K562 (cell line): ENCODE measurements around the gene BRMS1. TPM values are rescaled to one million over a fixed set of nuclear protein-coding genes. Genes with fewer than 3 reads are reported as not detected.

Source experiments
- ATAC-seq: fragments of 200-7000 bp; cut with Tn5 transposase; 3 replicates; pipeline ENCODE4 v1.9.1; 2020; ENCODE audit warnings: moderate library complexity
- Bru-seq: library from RNA; stranded (reverse); fragments of 400-500 nt; gene quantifications from one replicate; lab custom pipeline; 2021; lab: Mats Ljungman, UMichigan
- BruChase-seq, 2 experiments: library from RNA; stranded (reverse); fragments of 400-500 nt; gene quantifications; one replicate each; lab custom pipeline; 2021; lab: Mats Ljungman, UMichigan
- BruUV-seq: library from RNA; stranded (reverse); fragments of 400-500 nt; replicated peaks from 2 replicates; lab custom pipeline; 2021; lab: Mats Ljungman, UMichigan
- CTCF ChIA-PET: fragments of 300-600 bp; formaldehyde crosslinking; extraction: SDS; loops from one replicate; lab custom pipeline; 2021; ENCODE audit warnings: low intra/inter-chr PET ratio; lab: Yijun Ruan, JAX
- POLR2A ChIA-PET: fragments of 300-600, 350-650 bp; sonication (Branson Sonifier 250); formaldehyde crosslinking; extraction: SDS; loops from one replicate; lab custom pipeline; 2021; ENCODE audit warnings: antibody characterized with exemption, inconsistent platforms; lab: Yijun Ruan, JAX
- DNase-seq, 4 experiments: peaks; one replicate each; pipeline versions ENCODE4 v3.0.0 to v3.0.0-alpha.2; 2011 to 2018; ENCODE audit warnings: low spot score in 3 of 4, mixed read lengths in 3 of 4; ENCODE audit errors: extremely low read depth in 1 of 4
- FAIRE-seq: peaks from 2 replicates; lab custom pipeline; 2011; peaks lifted over from hg19 to GRCh38; lab: Jason Lieb, UNC
- H2AFZ ChIP-seq: 2 replicates; pipeline ENCODE4 v1.6.0; 2011; ENCODE audit warnings: low read depth, low read length, control low read depth, inconsistent platforms
- H3K27ac ChIP-seq: fragments of 200-600 bp; 3 replicates; pipeline ENCODE4 v1.8.0; 2011; ENCODE audit warnings: low read depth, mild to moderate bottlenecking, control low read depth, inconsistent platforms, low read length, moderate library complexity, mixed read lengths; ENCODE audit errors: extremely low read depth
- H3K27me3 ChIP-seq, 2 experiments: fragments of 300-600 bp in 1 of 2; 2 replicates in 1 of 2; 3 replicates in 1 of 2; pipeline versions ENCODE4 v1.6.0 to v1.8.0; 2011; ENCODE audit warnings: inconsistent platforms in 2 of 2, low read length in 2 of 2, mild to moderate bottlenecking in 1 of 2, mixed read lengths in 1 of 2, moderate library complexity in 1 of 2; ENCODE audit not compliant: control insufficient read depth in 2 of 2, insufficient read depth in 2 of 2
- H3K36me3 ChIP-seq: fragments of 300-600 bp; 3 replicates; pipeline ENCODE4 v1.8.0; 2011; ENCODE audit warnings: mild to moderate bottlenecking, low read length, inconsistent platforms; ENCODE audit not compliant: control insufficient read depth, insufficient read depth
- H3K4me1 ChIP-seq, 2 experiments: fragments of 200-600 bp in 1 of 2; replicated peaks in 1 of 2; 2 replicates in 1 of 2; 3 replicates in 1 of 2; pipeline versions ENCODE4 v1.5.1 to v1.8.0; 2011; ENCODE audit warnings: inconsistent platforms in 2 of 2, low read length in 2 of 2, mild to moderate bottlenecking in 1 of 2, mixed read lengths in 1 of 2, moderate library complexity in 1 of 2; ENCODE audit not compliant: control insufficient read depth in 2 of 2, insufficient read depth in 2 of 2
- H3K4me2 ChIP-seq: 2 replicates; pipeline ENCODE4 v1.6.1; 2011; ENCODE audit warnings: low read length, control low read depth, inconsistent platforms, mixed read lengths; ENCODE audit not compliant: insufficient read depth
- H3K4me3 ChIP-seq: fragments of 200-600 bp; sonication (generic), shearing (Covaris generic); 2 replicates; pipeline ENCODE4 v1.5.1; 2016; ENCODE audit warnings: control low read depth, inconsistent platforms
- H3K79me2 ChIP-seq: fragments of 200-600 bp; 3 replicates; pipeline ENCODE4 v1.8.0; 2011; ENCODE audit warnings: low read length, inconsistent platforms; ENCODE audit not compliant: control insufficient read depth, insufficient read depth
- H3K9ac ChIP-seq, 2 experiments: 2 replicates each; pipeline versions ENCODE4 v1.6.0 to v1.6.1; 2011; ENCODE audit warnings: low read depth in 2 of 2, low read length in 2 of 2, control low read depth in 1 of 2, inconsistent platforms in 1 of 2, mild to moderate bottlenecking in 1 of 2, mixed read lengths in 1 of 2; ENCODE audit not compliant: insufficient read depth in 1 of 2
- H3K9me1 ChIP-seq: one replicate; pipeline ENCODE4 v1.6.0; 2011; ENCODE audit warnings: inconsistent platforms, mild to moderate bottlenecking, low read length, moderate library complexity; ENCODE audit not compliant: control insufficient read depth, insufficient read depth
- H3K9me3 ChIP-seq: replicated peaks from 2 replicates; pipeline ENCODE4 v1.5.1; 2011; ENCODE audit warnings: low read depth, low read length, inconsistent platforms; ENCODE audit not compliant: control insufficient read depth, insufficient read depth
- H4K20me1 ChIP-seq: replicated peaks from 2 replicates; pipeline ENCODE4 v1.6.1; 2011; ENCODE audit warnings: low read length, inconsistent platforms, mixed read lengths; ENCODE audit not compliant: control insufficient read depth, insufficient read depth
- ATF1 ChIP-seq, 2 experiments: fragments of 450-650 bp in 1 of 2; IDR thresholded peaks; 2 replicates each; pipeline ENCODE4 v1.6.1; 2016; ENCODE audit warnings: missing compliant biosample characterization in 1 of 2, missing genetic modification characterization in 1 of 2
- CREM ChIP-seq: IDR thresholded peaks from 2 replicates; pipeline ENCODE4 v1.6.1; 2014; ENCODE audit warnings: antibody characterized with exemption, low read depth
- FUS ChIP-seq: fragments of 200-400 bp; formaldehyde crosslinking; optimal IDR thresholded peaks from 2 replicates; pipeline ENCODE3; 2017; ENCODE audit warnings: low read depth, low read length
- JUND ChIP-seq, 2 experiments: IDR thresholded peaks; 2 replicates in 1 of 2; 3 replicates in 1 of 2; pipeline ENCODE4 v1.6.1; 2011; ENCODE audit warnings: borderline replicate concordance in 2 of 2, low read depth in 2 of 2, low read length in 2 of 2, improper control_type of control experiment in 1 of 2, missing biosample characterization in 1 of 2, missing genetic modification characterization in 1 of 2, missing genetic modification reagents in 1 of 2
- MCM5 ChIP-seq: fragments of 450-650 bp; IDR thresholded peaks from 2 replicates; pipeline ENCODE4 v1.6.1; 2016; ENCODE audit warnings: low read depth
- MCM7 ChIP-seq, 2 experiments: fragments of 450-650 bp; IDR thresholded peaks; 2 replicates each; pipeline ENCODE4 v1.6.1; 2016 to 2018
- MYBL2 ChIP-seq, 2 experiments: fragments of 450-650 bp in 1 of 2; sonication (generic) in 1 of 2; formaldehyde crosslinking in 1 of 2; IDR thresholded peaks; 2 replicates each; pipeline versions ENCODE4 v1.6.1 to v1.8.1; 2017 to 2022; ENCODE audit warnings: borderline replicate concordance in 1 of 2, inconsistent platforms in 1 of 2, low read depth in 1 of 2, mild to moderate bottlenecking in 1 of 2, missing genetic modification reagents in 1 of 2, moderate library complexity in 1 of 2
- NR1H2 ChIP-seq: sonication (generic); formaldehyde crosslinking; IDR thresholded peaks from 2 replicates; pipeline ENCODE4 v1.4.0; 2020; ENCODE audit warnings: mild to moderate bottlenecking, missing genetic modification reagents
- PCBP1 ChIP-seq: fragments of 200-400 bp; formaldehyde crosslinking; IDR thresholded peaks from 2 replicates; pipeline ENCODE4 v1.6.1; 2018; ENCODE audit warnings: mild to moderate bottlenecking, low read depth, low read length; ENCODE audit not compliant: poor library complexity, severe bottlenecking
- PRPF4 ChIP-seq: fragments of 200-400 bp; formaldehyde crosslinking; IDR thresholded peaks from one replicate; pipeline ENCODE4 v1.6.1; 2017; ENCODE audit warnings: low read length, low read depth, mild to moderate bottlenecking; ENCODE audit not compliant: insufficient read depth, poor library complexity, severe bottlenecking
- WGBS: fragments of 100-300 bp; shearing (Covaris generic); methylation state at CpG from one replicate; pipeline ENCODE4 v1.1.6; 2016; ENCODE audit warnings: low coverage, mixed read lengths; ENCODE audit not compliant: insufficient coverage; ENCODE audit errors: missing lambda C conversion rate; 5-methylcytosine and 5-hydroxymethylcytosine counted together
- in situ Hi-C: fragments of 300-500 bp; cut with MboI; formaldehyde crosslinking; loops from 4 replicates; pipeline ENCODE4 v1.15.0; 2018; ENCODE audit warnings: inconsistent platforms, mixed read lengths
- intact Hi-C: fragments of 100-400 bp; cut with micrococcal nuclease; formaldehyde crosslinking; loops from 2 replicates; pipeline ENCODE4 v1.14.2; 2022
- long read RNA-seq, 3 experiments: library from polyadenylated mRNA in 2 of 3; library from RNA in 1 of 3; unstranded in 2 of 3; stranded (forward) in 1 of 3; transcript quantifications; one replicate each; pipeline ENCODE4 v2.0.0, GENCODE V29; 2019 to 2022
- polyA minus RNA-seq, 3 experiments: library from RNA; depleted of rRNA, polyadenylated mRNA; stranded (reverse); fragments of >200 nt; gene quantifications; 2 replicates each; pipeline ENCODE4 v1.2.3, GENCODE V29; 2011
- polyA plus RNA-seq, 8 experiments: library from polyadenylated mRNA; depleted of rRNA in 4 of 8; stranded (reverse) in 5 of 8; unstranded in 3 of 8; fragments of >200 nt; fragmentation: Nextera tagmentation in 2 of 8; fragmentation: Illumina TruSeq in 1 of 8; extraction: Ambion mirVana in 2 of 8; extraction: Trizol in 1 of 8; gene quantifications; 2 replicates each; pipeline versions ENCODE4 v1.2.1 to v1.2.3, GENCODE V29; 2011 to 2014; ENCODE audit warnings: inconsistent platforms in 1 of 8, missing spikeins in 1 of 8
- total RNA-seq, 7 experiments: library from RNA; depleted of rRNA in 6 of 7; stranded (reverse); fragments of >200 nt in 6 of 7; fragmentation: Illumina TruSeq in 2 of 7; extraction: Trizol in 2 of 7; gene quantifications; 2 replicates each; pipeline versions ENCODE4 v1.2.1 to v1.2.3, GENCODE V29; 2011 to 2021; ENCODE audit warnings: low replicate concordance in 1 of 7
- TF ChIP-seq, protein P1 (sequence below): IDR thresholded peaks from 2 replicates; pipeline ENCODE4 v1.6.1; 2014; ENCODE audit warnings: antibody characterized with exemption

Gene BRMS1, protein sequence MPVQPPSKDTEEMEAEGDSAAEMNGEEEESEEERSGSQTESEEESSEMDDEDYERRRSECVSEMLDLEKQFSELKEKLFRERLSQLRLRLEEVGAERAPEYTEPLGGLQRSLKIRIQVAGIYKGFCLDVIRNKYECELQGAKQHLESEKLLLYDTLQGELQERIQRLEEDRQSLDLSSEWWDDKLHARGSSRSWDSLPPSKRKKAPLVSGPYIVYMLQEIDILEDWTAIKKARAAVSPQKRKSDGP
- total RNA-seq (2011; cell fraction: chromatin; rRNA removed; ENCODE audit: low replicate concordance), result 15.8 and 32.2 TPM in 2 replicates
- 24.8 and 25.1 TPM in 2 replicates for total RNA-seq (2011; cell fraction: nucleolus; rRNA removed)
- total RNA-seq (2011; cell fraction: nucleoplasm; rRNA removed), result 14.6 and 20.0 TPM in 2 replicates
- total RNA-seq (2014; rRNA removed) (76.9 and 78.8 TPM in 2 replicates), total RNA-seq (2014; rRNA removed; fragmentation: Illumina TruSeq; extraction: Trizol) (23.2 and 31.8 TPM in 2 replicates), total RNA-seq (2015; rRNA removed; fragmentation: Illumina TruSeq; extraction: Trizol) (59.9 and 65.3 TPM in 2 replicates), total RNA-seq (2021) (47.4 and 47.6 TPM in 2 replicates), polyA plus RNA-seq (2011; rRNA removed) (29.3 and 33.4 TPM in 2 replicates), polyA plus RNA-seq (2014; fragmentation: Illumina TruSeq; extraction: Trizol) (33.3 and 44.6 TPM in 2 replicates), polyA plus RNA-seq (2014; fragmentation: Nextera tagmentation; extraction: Ambion mirVana) (1 to 10 TPM; 2.2 to 4.5 TPM), polyA plus RNA-seq (2014; rRNA removed) (65.5 and 67.8 TPM in 2 replicates), polyA minus RNA-seq (2011; rRNA and poly(A)+ RNA removed) (10.6 and 12.7 TPM in 2 replicates), Bru-seq, nascent RNA (percentile 77 among the genes with signal in this experiment), BruChase-seq, experiment 1, labeled RNA remaining after a 2-hour chase (percentile 61 among the genes with signal in this experiment), BruChase-seq, experiment 2, labeled RNA remaining after a 6-hour chase (percentile 65 among the genes with signal in this experiment)
- polyA plus RNA-seq (2011; cell fraction: cytosol; rRNA removed), result 31.7 and 54.1 TPM in 2 replicates
- polyA plus RNA-seq (2011; cell fraction: nucleus; rRNA removed), result 33.9 and 46.0 TPM in 2 replicates
- 41.0 and 43.8 TPM in 2 replicates for polyA plus RNA-seq (2012)
- polyA minus RNA-seq (2011; cell fraction: cytosol; rRNA and poly(A)+ RNA removed), result 6.5 and 12.8 TPM in 2 replicates
- polyA minus RNA-seq (2011; cell fraction: nucleus; rRNA and poly(A)+ RNA removed), result 7.0 and 10.6 TPM in 2 replicates
- long read RNA-seq, experiment 1, transcript BRMS1-201 (10 exons, 1,445 nt), result major isoform, 118 of 161 reads
- long read RNA-seq, experiment 1, partial matches to known transcripts, result 18 of 161 reads
- long read RNA-seq, experiment 1, other reads (novel, unspliced or antisense), result 19 of 161 reads
- long read RNA-seq, experiment 2, transcript BRMS1-201 (10 exons, 1,445 nt), result major isoform, 15 of 67 reads
- long read RNA-seq, experiment 2, partial matches to known transcripts, result 39 of 67 reads
- long read RNA-seq, experiment 2, other reads (novel, unspliced or antisense), result 11 of 67 reads
- long read RNA-seq, experiment 3, transcript BRMS1-201 (10 exons, 1,445 nt), result major isoform, 72 of 85 reads
- long read RNA-seq, experiment 3, partial matches to known transcripts, result 4 of 85 reads
- long read RNA-seq, experiment 3, other reads (novel, unspliced or antisense), result 8 of 85 reads

DNA sequence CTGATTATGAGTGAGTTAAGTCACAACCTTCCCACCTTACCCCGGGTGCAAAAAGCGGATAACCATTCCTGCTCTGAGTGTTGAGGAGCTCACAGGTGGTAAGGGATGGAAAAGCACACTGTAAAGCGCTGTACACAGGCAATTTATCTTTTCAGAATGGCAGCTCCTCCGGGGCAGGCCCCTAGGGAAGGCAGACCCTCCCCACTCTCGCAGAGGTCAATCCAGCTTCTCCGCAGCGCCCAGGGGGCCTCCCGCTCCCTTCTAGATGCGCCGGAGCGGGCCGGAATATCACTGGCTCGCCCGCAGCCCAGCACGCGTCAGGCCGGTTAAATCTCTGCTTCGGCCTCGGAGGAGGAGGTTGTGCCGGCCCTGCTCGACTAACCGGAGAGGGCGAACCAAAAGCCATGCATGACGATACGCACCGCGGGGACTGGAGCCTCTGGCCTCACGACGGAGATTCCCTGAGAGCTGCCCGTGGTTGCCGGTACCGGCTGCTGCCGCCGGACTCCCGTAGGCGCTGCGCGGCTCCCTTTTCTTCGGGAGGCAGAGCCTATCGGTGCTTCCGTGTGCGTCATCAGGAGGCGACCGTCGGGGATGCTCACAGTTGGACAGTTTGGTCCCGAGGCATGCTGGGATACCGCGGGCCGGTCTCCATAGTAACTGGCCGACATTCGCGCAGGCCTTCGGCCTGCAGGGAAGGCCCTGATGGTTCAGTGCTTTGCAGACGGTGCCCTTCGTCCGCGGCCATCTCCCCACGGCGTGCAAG is at the start of gene BRMS1:
Gene BRMS1 (minus strand): TSS at position 555 of the 766 bp plus-strand sequence. CDS start 2,870 bp downstream, outside the sequence.
- POLR2A ChIA-PET, result interaction anchor here (1.0 to 2.4 kb wide), 4 partner anchors 9 to 26 kb away, joined by 5 to 6 read pairs (median 6); partner anchors contain the start of genes RIN1 and SLC29A2
- TF ChIP-seq CREM, result peak; percentile 100
- TF ChIP-seq, protein P1, sequence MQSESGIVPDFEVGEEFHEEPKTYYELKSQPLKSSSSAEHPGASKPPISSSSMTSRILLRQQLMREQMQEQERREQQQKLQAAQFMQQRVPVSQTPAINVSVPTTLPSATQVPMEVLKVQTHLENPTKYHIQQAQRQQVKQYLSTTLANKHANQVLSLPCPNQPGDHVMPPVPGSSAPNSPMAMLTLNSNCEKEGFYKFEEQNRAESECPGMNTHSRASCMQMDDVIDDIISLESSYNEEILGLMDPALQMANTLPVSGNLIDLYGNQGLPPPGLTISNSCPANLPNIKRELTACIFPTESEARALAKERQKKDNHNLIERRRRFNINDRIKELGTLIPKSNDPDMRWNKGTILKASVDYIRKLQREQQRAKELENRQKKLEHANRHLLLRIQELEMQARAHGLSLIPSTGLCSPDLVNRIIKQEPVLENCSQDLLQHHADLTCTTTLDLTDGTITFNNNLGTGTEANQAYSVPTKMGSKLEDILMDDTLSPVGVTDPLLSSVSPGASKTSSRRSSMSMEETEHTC, result 0 out of 2 replicates have a peak, but pooled peaks have one; percentile 34
- TF ChIP-seq PRPF4, result no peak
- TF ChIP-seq NR1H2 (CRISPR knock-in tag), result peak; percentile 92; the same call in 1 of the 2 replicates
- no peak for TF ChIP-seq MCM7 (IDR thresholded peaks at IDR 0.05)
- peak; percentile 95 for TF ChIP-seq ATF1 (CRISPR knock-in tag; IDR thresholded peaks at IDR 0.05)
- peak; percentile 99 for TF ChIP-seq ATF1 (tag; IDR thresholded peaks at IDR 0.05)
- no peak for TF ChIP-seq FUS
- TF ChIP-seq MYBL2 (IDR thresholded peaks at IDR 0.05; ENCODE audit: low read depth), result no peak
- no peak for TF ChIP-seq MYBL2 (CRISPR knock-in tag; IDR thresholded peaks at IDR 0.05; ENCODE audit: borderline replicate concordance)
- peak; percentile 78 for TF ChIP-seq JUND (IDR thresholded peaks at IDR 0.05; ENCODE audit: borderline replicate concordance, low read depth, low read length)
- TF ChIP-seq JUND (tag; IDR thresholded peaks at IDR 0.05; ENCODE audit: borderline replicate concordance, low read depth, low read length), result peak; percentile 33; the same call in 1 of the 3 replicates
- TF ChIP-seq MCM5, result no peak
- peak; percentile 65 for TF ChIP-seq PCBP1

More for the DNA sequence above, at the start of gene BRMS1:
- no peaks in the 10 kb centered on the region for H4K20me1 ChIP-seq
- no peaks in the 10 kb centered on the region for H3K9me1 ChIP-seq
- 0% methylated on average over 52 of the region's 59 CpGs for WGBS
- peak; percentile 99 for FAIRE-seq
- H3K27me3 ChIP-seq, result no peaks in the 10 kb centered on the region
- peak; percentile 87 for ATAC-seq
- H3K79me2 ChIP-seq, result peaks cover 23% of the 10 kb centered on the region
- BruUV-seq, result no TSS peak
- DNase-seq, result peak; percentile 87 to 98 (median 92)
- H3K4me3 ChIP-seq, result peak within 1 kb of the TSS; percentile 81
- peak within 1 kb of the TSS; percentile 89 for H2AFZ ChIP-seq
- peaks cover 34% of the 10 kb centered on the region; the same call in 2 of the 3 replicates for H3K36me3 ChIP-seq
- H3K9ac ChIP-seq, result peak within 1 kb of the TSS; percentile 75 to 99
- peaks cover 19 to 37% of the 10 kb centered on the region in 2 experiments for H3K4me1 ChIP-seq
- CTCF ChIA-PET, result no interaction called here
- intact Hi-C loops, result no loop called here
- H3K27ac ChIP-seq, result peak within 1 kb of the TSS; percentile 65
- no peaks in the 10 kb centered on the region for H3K9me3 ChIP-seq
- peak within 1 kb of the TSS; percentile 91 for H3K4me2 ChIP-seq
- in situ Hi-C loops, result no loop called here
